ENCODE data around the gene SULT2A1.
"Not testable (repeated sequence)": the region's sequence is repeated elsewhere in the genome, so short reads cannot be mapped to it uniquely, and the experiment has no call there.

Gene SULT2A1

DNA sequence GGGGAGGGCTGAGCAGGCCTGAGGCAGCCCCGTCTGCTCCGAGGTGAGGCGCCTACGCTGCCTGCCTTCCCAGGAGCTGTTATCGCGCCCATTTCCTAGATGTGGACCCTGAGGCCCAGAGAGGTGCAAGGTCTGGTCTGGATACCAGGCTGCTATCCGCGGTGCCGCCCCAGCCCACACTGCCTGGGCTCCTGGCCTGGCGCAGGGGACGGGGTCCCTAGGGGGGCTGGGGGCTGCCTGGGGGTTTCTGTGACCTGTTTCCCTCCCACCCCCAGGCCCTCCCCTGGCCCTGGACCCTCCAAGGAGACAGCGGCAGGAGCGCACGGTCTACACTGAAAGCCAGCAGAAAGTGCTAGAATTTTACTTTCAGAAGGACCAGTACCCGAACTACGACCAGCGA, 26.3 kb downstream of the SULT2A1 start:
- not testable (repeated sequence) for DNase-seq

DNA sequence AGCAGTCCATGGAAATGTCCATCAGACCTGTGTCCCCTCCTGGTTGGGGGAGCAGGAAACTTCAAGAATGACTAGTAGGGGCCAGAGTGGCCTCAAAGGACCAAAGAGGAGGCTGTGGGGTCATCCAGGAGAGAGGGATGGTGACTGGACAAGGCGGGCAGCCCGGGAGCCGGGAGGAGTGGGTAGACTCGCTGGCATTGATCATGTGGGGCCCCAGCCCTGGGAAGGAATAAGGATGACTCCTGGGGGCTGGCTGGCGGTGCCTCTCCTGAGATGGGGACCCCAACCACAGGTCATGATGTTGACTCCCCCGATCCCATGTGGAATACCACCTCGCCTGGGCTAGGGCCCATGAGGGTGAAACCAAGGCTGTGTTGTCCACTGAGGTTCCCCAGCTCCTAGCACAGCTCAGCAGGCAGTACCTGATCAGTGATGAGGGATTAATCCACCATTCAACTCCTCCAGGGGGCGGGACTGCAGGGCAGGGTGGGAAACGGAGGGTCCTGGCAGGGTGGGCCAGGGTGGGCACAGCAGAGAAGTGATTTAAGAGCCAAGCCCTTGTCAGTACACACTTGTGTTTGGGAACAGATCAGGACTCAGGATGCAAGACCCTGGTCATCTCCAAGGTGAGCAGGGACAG, 27.3 kb downstream of the SULT2A1 start, which contains the start of gene TPRX2:
TSS of gene TPRX2 (plus strand) at position 590 of the 640 bp plus-strand sequence. CDS start at position 602, 12 bp downstream.
- DNase-seq, result not testable (repeated sequence)

DNA sequence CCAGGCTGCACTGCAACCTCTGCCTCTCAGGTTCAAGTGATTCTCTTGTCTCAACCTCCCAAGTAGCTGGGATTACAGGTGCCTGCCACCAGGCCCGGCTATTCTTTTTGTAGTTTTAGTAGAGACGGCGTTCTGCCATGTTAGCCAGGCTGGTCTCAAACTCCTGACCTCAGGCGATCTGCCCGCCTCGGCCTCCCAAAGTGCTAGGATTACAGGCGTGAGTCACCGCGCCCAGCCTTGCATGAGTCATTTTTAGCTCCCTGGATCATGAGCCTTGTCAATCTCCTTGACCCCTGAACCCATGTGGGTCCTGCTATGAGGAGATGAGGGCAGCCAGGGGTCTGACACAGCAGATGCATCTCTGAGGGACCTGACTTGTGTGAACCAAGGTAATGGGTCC, 27.9 kb downstream of the SULT2A1 start:
- DNase-seq, result peak; percentile 63

DNA sequence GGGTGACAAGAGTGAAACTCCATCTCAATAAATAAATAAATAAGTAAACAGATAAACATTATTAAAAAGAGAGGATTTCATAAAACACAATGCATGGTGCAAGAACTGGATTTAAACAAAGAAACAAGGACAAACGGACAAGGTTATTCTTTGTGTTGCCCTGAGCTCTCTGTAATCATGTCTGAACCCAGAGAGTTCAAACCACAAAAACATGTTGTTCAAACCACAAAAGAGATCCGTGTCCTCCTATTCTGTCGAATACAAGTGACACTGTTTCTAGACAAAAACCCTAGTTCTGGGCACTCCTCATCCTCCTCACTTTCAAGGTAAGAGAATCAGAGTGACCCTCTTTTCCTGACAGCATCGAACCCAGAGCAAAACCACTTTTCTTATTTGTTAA, 31.7 kb downstream of the SULT2A1 start:
- DNase-seq, result no peak

DNA sequence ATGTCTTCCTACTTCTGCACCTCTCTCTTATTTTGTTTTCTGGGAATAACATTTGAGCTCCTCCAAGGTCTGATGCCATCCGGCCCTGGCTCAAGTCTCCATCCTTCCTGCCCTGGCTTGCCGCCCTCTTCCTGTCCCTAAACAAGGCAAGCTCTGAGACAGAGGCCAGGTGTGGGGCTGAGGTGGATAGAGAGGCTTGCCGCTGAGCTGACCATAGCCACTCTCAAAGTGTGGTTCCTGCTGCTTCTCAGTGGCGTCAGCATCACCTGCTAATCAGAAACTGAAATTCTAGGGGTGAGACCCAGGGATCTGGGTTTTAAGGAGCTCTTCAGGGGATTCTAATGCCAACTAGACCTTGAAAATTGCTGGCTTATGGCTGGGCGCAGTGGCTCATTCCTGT, 33.1 kb downstream of the SULT2A1 start:
- no peak for DNase-seq

DNA sequence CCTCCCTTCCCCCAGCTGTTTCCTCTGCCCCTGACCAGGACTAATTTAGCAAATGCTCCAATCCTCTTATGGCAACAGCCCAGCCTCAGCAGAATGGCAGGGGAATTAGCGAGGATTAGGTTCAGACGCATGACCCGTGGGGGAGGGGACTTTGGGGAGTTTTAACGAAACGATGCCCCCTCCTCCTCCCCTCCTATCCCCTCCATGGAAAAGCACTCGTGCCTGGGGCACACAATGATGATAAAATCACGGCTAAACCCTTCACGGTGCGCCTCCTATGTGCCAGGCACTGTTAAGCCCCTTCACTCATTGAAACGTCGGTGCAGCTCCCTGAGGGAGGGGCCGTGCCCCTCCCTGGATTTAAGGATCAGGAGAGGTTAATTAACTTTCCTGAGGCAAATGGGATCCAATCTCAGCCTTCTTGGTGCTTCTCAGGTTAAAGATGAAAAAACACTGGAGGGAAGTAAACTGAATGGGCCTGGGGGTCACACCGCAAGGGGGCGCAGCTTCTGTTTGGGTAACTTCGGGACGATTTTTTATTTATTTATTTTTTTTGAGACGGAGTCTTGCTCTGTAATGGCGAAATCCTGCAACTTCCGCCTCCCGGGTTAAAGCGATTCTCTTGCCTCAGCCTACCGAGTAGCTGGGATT, 37.2 kb downstream of the SULT2A1 start:
- DNase-seq, result no peak

DNA sequence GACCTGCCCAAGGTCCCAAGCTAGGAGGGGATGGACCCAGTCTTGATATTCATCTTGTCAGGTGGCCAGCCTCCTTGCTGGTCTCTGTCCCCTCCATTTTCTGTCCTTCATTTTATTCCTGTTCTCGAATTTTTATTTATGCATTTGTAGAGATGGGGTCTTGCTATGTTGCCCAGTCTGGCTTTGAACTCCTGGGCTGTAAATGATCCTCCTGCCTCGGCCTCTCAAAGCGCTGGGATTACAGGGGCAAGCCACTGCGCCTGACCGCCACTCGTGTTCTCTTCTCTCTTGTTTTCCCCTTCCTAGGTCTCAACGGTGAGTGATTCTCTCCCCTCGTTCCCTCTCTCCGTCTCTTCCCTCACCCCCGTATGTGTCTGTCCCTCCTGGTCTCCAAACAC, 37.7 kb downstream of the SULT2A1 start:
- DNase-seq, result no peak

DNA sequence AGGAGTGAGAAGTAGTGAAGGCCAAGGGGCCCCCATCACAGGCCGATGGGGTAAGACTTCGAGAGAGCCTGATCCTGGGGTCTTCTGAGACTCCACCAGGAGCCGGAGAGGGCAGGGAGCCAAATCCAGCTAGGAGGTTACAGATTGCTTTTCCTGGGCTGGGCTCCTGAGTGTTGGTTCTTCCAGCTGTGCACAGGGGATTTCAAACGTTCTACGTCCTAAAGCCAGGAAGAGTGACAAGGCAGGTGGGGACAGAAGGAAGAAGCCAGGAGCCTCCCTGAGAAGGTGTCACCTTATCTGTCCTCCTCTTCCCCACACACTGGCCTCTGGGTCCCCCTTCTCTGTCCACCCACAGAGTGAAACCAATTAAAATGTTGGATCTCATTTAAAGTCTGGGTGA, 43.2 kb downstream of the SULT2A1 start:
- DNase-seq, result no peak

DNA sequence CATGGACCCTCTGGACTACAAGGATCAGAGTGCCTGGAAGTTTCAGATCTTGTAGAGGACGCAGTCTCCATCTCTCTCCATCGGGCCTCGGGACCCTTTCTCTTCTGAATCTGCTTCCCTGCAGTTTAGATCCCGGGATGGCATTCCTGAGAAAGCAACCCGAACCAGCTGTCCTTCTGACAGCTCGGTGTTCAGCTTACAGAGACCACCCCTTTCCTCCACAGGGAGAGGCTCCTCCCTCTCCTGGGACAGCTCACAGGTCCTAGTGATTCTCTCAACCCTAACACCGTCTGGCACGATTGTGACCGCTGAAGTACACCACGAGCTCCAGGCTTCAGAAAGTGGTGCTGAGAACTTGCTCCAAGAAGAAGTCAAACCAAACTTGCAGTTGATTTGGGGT, 46.2 kb downstream of the SULT2A1 start:
- DNase-seq, result no peak

DNA sequence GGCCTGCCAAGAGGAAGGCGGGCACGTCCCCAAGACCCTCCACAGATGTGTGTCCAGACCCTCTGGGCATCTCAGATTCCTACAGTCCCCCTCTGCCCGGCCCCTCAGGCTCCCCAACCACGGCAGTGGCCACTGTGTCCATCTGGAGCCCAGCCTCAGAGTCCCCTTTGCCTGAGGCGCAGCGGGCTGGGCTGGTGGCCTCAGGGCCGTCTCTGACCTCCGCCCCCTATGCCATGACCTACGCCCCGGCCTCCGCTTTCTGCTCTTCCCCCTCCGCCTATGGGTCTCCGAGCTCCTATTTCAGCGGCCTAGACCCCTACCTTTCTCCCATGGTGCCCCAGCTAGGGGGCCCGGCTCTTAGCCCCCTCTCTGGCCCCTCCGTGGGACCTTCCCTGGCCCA, 46.7 kb downstream of the SULT2A1 start:
- no peak for DNase-seq

DNA sequence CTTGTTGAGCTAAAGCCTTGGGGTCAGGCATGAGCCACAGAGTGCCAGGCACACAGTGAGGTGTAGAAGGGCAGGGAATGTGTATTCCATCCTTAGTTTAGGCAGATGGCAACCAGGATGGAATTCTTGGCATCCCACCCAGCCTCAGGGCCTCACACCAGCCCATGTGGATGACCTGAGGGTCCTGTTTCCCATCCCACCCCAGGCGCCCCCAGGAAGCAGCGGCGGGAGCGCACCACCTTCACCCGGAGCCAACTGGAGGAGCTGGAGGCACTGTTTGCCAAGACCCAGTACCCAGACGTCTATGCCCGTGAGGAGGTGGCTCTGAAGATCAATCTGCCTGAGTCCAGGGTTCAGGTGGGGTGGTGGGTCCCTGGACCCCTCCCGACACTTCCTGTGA, 50.1 kb downstream of the SULT2A1 start:
- DNase-seq, result no peak

DNA sequence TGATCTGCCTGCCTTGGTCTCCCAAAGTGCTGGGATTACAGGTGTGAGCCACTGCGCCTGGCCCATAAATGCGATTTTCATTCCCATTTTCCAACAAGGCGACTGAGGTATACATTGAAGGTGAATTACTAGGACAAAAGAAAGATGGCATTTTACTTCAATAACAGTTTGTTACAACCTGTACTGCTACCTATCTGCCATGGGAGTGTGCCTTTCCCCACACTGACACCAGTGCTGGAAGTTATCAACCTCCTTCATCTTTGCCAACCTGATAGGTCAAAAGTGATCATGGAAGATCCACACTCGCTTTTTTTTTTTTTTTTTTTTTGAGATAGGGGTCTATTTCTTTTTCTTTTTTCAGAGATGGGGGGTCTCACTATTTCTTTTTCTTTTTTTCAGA, 53.4 kb downstream of the SULT2A1 start:
- DNase-seq, result no peak

DNA sequence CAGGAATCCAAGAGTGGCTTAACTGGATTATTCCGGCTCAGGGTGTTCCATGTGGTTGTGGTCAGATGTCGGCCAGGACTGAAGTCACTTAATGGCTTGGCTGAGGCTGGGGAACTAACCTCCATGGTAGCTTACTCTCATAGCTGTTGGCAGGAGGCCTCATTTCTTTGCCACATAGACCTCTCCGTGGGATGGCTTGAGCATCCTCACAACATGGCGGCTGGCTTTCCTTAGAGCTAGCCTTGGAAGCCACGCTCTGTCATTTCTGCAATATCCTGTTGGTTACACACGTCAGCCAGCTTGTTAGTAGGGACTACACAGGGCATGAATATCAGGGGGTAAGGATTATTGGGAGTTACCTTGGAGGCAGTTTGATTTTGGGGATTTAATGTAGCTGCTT, 59.3 kb downstream of the SULT2A1 start:
- no peak for DNase-seq

DNA sequence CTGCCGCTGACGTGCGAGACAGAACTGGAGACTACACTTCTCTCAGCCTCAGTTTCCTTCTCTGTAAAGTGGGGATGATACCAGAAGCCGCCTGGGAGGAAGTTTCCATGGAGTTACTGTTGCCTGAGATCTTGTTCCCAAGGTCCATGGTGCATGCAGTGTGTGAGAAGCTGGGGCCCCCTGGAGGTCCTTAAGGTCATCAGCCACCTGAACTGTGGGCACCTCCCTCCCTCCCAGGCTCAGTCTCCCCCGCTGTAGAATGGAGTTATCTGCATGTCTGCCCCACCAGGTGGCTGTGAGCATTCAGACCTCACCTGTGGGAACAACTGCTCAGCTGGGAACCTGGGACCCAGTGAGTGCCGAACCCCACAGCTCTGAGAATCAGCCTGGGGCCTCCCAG, 61.7 kb downstream of the SULT2A1 start:
- DNase-seq, result no peak

DNA sequence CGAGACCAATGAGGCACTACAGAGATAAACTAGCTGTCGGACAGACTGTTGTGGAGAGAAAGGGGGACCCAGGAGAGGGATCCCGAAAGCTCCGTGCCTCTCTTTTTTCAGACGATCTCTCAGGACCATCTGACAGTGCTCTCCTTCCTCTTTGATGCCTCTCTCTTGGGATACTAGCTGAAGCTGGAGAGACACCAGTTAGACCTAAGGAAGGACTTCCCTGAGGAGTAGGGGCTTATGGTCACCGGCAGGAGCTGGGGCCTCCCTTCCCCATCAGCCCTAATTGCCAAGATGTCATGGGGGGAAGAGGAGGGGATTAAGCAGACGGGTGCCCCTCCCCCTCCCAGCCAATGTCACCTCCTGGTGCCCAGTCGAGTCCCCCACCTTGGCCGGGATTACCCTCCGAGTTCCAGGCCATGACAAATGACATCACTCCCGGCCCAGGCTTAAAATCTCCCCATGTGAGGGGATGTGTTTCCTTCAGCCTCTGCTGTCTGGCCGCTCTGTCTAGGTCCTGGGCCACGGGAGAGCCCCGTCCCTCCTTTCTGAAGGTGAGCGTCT, 64.6 kb downstream of the SULT2A1 start, which contains the start of gene CRX:
TSS of gene CRX (plus strand) at position 478 of the 561 bp plus-strand sequence. CDS start 12,507 bp downstream, outside the sequence.
- no peak for DNase-seq

Data from 8988T (cell line).